DOHH2 (cell line): ENCODE measurements around the gene NXT1.

Experiments
- H3F3A ChIP-seq: fragments of 200-600 bp; sonication (generic), shearing (Covaris generic); 2 replicates; pipeline ENCODE4 v1.6.0; 2016; ENCODE audit warnings: antibody characterized with exemption, mild to moderate bottlenecking; ENCODE audit not compliant: control insufficient read depth, insufficient read depth
- H3K27ac ChIP-seq: fragments of 200-600 bp; sonication (generic); 2 replicates; pipeline ENCODE4 v1.5.1; 2014; ENCODE audit warnings: low read depth, mild to moderate bottlenecking, low read length, moderate library complexity
- H3K27me3 ChIP-seq: fragments of 200-600 bp; sonication (generic); 2 replicates; pipeline ENCODE4 v1.6.1; 2014; ENCODE audit warnings: mild to moderate bottlenecking, low read length, mixed read lengths; ENCODE audit not compliant: control insufficient read depth
- H3K36me3 ChIP-seq: fragments of 200-600 bp; sonication (generic); 2 replicates; pipeline ENCODE4 v1.6.1; 2014; ENCODE audit warnings: mild to moderate bottlenecking, low read length, moderate library complexity, mixed read lengths; ENCODE audit not compliant: control insufficient read depth
- H3K4me1 ChIP-seq: fragments of 200-600 bp; sonication (generic); 2 replicates; pipeline ENCODE4 v1.6.1; 2014; ENCODE audit warnings: mild to moderate bottlenecking, low read length, mixed read lengths; ENCODE audit not compliant: control insufficient read depth
- H3K4me2 ChIP-seq: fragments of 200-600 bp; sonication (generic); 2 replicates; pipeline ENCODE4 v1.6.0; 2014; ENCODE audit warnings: mild to moderate bottlenecking, low read length, moderate library complexity
- H3K4me3 ChIP-seq: fragments of 200-600 bp; sonication (generic); 2 replicates; pipeline ENCODE4 v1.5.1; 2014; ENCODE audit warnings: mild to moderate bottlenecking, low read length, mixed read lengths
- H3K79me2 ChIP-seq: fragments of 200-600 bp; sonication (generic); 2 replicates; pipeline ENCODE4 v1.6.1; 2014; ENCODE audit warnings: mild to moderate bottlenecking, low read length, mixed read lengths; ENCODE audit not compliant: control insufficient read depth
- H3K9me2 ChIP-seq: fragments of 200-600 bp; sonication (generic); replicated peaks from 2 replicates; pipeline ENCODE4 v1.6.1; 2014; ENCODE audit warnings: mild to moderate bottlenecking, low read length, mixed read lengths; ENCODE audit not compliant: control insufficient read depth
- H3K9me3 ChIP-seq: fragments of 200-600 bp; sonication (generic); 2 replicates; pipeline ENCODE4 v1.6.1; 2014; ENCODE audit warnings: antibody characterized with exemption, low read length, mixed read lengths; ENCODE audit not compliant: control insufficient read depth, insufficient read depth
- H4K20me1 ChIP-seq: fragments of 200-600 bp; sonication (generic); 2 replicates; pipeline ENCODE4 v1.6.0; 2014; ENCODE audit warnings: low read depth, mild to moderate bottlenecking, antibody characterized with exemption, low read length, moderate library complexity; ENCODE audit not compliant: control insufficient read depth, insufficient read depth
- EZH2phosphoT487 ChIP-seq: fragments of 200-600 bp; sonication (generic); IDR thresholded peaks from 2 replicates; pipeline ENCODE4 v1.6.1; 2017; ENCODE audit warnings: borderline replicate concordance, mild to moderate bottlenecking, antibody characterized with exemption, low read length, moderate library complexity, mixed read lengths
- TF ChIP-seq, protein P1 (sequence below): fragments of 200-600 bp; sonication (generic); IDR thresholded peaks from one replicate; pipeline ENCODE4 v1.5.1; 2014; ENCODE audit warnings: antibody characterized with exemption, mild to moderate bottlenecking, low read depth, low read length; ENCODE audit not compliant: poor library complexity, severe bottlenecking

NXT1 gene

DNA sequence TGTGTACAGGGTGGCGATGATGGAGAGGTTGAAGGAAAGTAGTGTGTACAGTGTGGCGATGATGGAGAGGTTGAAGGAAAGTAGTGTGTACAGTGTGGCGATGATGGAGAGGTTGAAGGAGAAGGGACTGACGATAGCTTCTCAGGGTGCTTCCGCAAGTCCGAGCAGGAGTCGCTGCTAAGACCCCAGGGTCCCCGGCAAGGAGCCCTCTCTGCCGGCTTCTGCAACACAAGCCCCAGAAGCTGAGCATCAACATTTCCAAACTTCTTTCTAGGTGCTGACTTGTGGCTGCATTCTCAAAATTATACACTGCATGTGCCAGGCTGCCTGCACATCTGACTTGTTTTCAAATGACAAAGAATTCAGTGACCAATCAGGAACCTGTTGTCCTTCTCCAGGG lies 47.8 kb upstream of the NXT1 start:
- no peaks in the 10 kb centered on the region for H3K9me2 ChIP-seq
- H3K9me3 ChIP-seq = no peaks in the 10 kb centered on the region
- no peak overlapping the region for H3K27ac ChIP-seq
- H3F3A ChIP-seq = no peaks in the 10 kb centered on the region
- no peak overlapping the region for H3K4me3 ChIP-seq
- no peaks in the 10 kb centered on the region for H3K27me3 ChIP-seq
- no peaks in the 10 kb centered on the region for H4K20me1 ChIP-seq
- H3K79me2 ChIP-seq = no peaks in the 10 kb centered on the region
- no peak overlapping the region for H3K4me2 ChIP-seq
- no peak for TF ChIP-seq EZH2phosphoT487
- TF ChIP-seq, protein P1, sequence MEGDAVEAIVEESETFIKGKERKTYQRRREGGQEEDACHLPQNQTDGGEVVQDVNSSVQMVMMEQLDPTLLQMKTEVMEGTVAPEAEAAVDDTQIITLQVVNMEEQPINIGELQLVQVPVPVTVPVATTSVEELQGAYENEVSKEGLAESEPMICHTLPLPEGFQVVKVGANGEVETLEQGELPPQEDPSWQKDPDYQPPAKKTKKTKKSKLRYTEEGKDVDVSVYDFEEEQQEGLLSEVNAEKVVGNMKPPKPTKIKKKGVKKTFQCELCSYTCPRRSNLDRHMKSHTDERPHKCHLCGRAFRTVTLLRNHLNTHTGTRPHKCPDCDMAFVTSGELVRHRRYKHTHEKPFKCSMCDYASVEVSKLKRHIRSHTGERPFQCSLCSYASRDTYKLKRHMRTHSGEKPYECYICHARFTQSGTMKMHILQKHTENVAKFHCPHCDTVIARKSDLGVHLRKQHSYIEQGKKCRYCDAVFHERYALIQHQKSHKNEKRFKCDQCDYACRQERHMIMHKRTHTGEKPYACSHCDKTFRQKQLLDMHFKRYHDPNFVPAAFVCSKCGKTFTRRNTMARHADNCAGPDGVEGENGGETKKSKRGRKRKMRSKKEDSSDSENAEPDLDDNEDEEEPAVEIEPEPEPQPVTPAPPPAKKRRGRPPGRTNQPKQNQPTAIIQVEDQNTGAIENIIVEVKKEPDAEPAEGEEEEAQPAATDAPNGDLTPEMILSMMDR = no peak
- no peaks in the 10 kb centered on the region for H3K4me1 ChIP-seq
- H3K36me3 ChIP-seq = no peaks in the 10 kb centered on the region

GRCh38 chr20:23303325-23304102 lies 47.1 kb upstream of the NXT1 start:
- Histone ChIP-seq H3F3A (no peaks in the 10 kb centered on the region), H3K4me3 (no peak overlapping the region), H3K4me2 (no peak overlapping the region), H3K4me1 (no peaks in the 10 kb centered on the region), H3K9me3 (no peaks in the 10 kb centered on the region), H3K27me3 (no peaks in the 10 kb centered on the region), H4K20me1 (no peaks in the 10 kb centered on the region), H3K27ac (no peak overlapping the region), H3K9me2 (no peaks in the 10 kb centered on the region), H3K36me3 (no peaks in the 10 kb centered on the region), H3K79me2 (no peaks in the 10 kb centered on the region)
- TF ChIP-seq EZH2phosphoT487 = no peak
- TF ChIP-seq, protein P1 = no peak

GRCh38 chr20:23304616-23305015 lies 46.0 kb upstream of the NXT1 start:
- Histone ChIP-seq H3K9me3 (no peaks in the 10 kb centered on the region), H3K27me3 (no peaks in the 10 kb centered on the region), H3K27ac (no peak overlapping the region), H3K9me2 (no peaks in the 10 kb centered on the region), H3K79me2 (no peaks in the 10 kb centered on the region), H3K4me3 (no peak overlapping the region), H3F3A (no peaks in the 10 kb centered on the region), H4K20me1 (no peaks in the 10 kb centered on the region), H3K36me3 (no peaks in the 10 kb centered on the region), H3K4me1 (no peaks in the 10 kb centered on the region), H3K4me2 (no peak overlapping the region)
- TF ChIP-seq, protein P1 = no peak
- no peak for TF ChIP-seq EZH2phosphoT487
